Stimulated activated CD4-positive, alpha-beta T cell treated with anti-CD3 and anti-CD28 coated beads, Interleukin-1b, Interleukin-23, amount 100 ng/mL, for 1 hour (primary cell): Measurements from ENCODE around the gene PTS.
"Not testable (repeated sequence)": the region's sequence is repeated elsewhere in the genome, so short reads cannot be mapped to it uniquely, and the experiment has no call there.

Experiments used
- DNase-seq, 2 donors: peaks; one replicate each; pipeline ENCODE4 v3.0.0-alpha.2; 2020; ENCODE audit warnings: low read depth in 2 of 2

The PTS gene

GRCh38 chr11:112226062-112226830 lies at the start of gene PTS:
PTS (plus strand) TSS chr11:112226428; CDS start chr11:112226444, 16 bp downstream.
- peak; percentile 57 for DNase-seq

- no peak for DNase-seq
Observed at GRCh38 chr11:112177589-112177988, 48.6 kb upstream of the PTS start.

- no peak for DNase-seq
Observed at GRCh38 chr11:112178428-112178827, 47.8 kb upstream of the PTS start.

GRCh38 chr11:112178936-112179335 lies 47.3 kb upstream of the PTS start:
- DNase-seq: no peak

GRCh38 chr11:112179601-112180000 lies 46.6 kb upstream of the PTS start:
- DNase-seq: no peak

GRCh38 chr11:112182867-112183266 lies 43.4 kb upstream of the PTS start:
- no peak for DNase-seq

- no peak for DNase-seq
Observed at GRCh38 chr11:112185883-112186282, 40.3 kb upstream of the PTS start.

- no peak for DNase-seq
Observed at GRCh38 chr11:112186304-112186703, 39.9 kb upstream of the PTS start.

- not testable (repeated sequence) for DNase-seq
Observed at GRCh38 chr11:112195113-112195512, 31.1 kb upstream of the PTS start.

GRCh38 chr11:112195951-112196351 lies 30.3 kb upstream of the PTS start:
- no peak for DNase-seq

- no peak for DNase-seq
Observed at GRCh38 chr11:112196519-112197087, 29.6 kb upstream of the PTS start.

- not testable (repeated sequence) for DNase-seq
Observed at GRCh38 chr11:112199101-112199500, 27.1 kb upstream of the PTS start.

GRCh38 chr11:112200252-112200651 lies 26.0 kb upstream of the PTS start:
- DNase-seq: no peak

GRCh38 chr11:112206071-112206470 lies 20.2 kb upstream of the PTS start:
- DNase-seq: no peak

GRCh38 chr11:112210890-112211289 lies 15.3 kb upstream of the PTS start:
- DNase-seq: no peak

GRCh38 chr11:112211536-112211935 lies 14.7 kb upstream of the PTS start:
- no peak for DNase-seq

GRCh38 chr11:112212290-112212689 lies 13.9 kb upstream of the PTS start:
- DNase-seq: no peak

GRCh38 chr11:112212710-112213109 lies 13.5 kb upstream of the PTS start:
- no peak for DNase-seq

- no peak for DNase-seq
Observed at GRCh38 chr11:112213753-112214152, 12.5 kb upstream of the PTS start.

- no peak for DNase-seq
Observed at GRCh38 chr11:112215621-112216020, 10.6 kb upstream of the PTS start.

GRCh38 chr11:112216561-112217105 lies 9.6 kb upstream of the PTS start:
- DNase-seq: no peak

GRCh38 chr11:112219476-112220232 lies 6.6 kb upstream of the PTS start:
- peak in 1 of 2 donors; percentile 5 for DNase-seq
